HG03045 (cell line): ENCODE data around the gene ARHGEF18.

Experiments used
- ATAC-seq: cut with Tn5 transposase; IDR thresholded peaks from one replicate; pipeline ENCODE4 v1.9.1; 2021; ENCODE audit warnings: mild to moderate bottlenecking, moderate library complexity; ENCODE audit not compliant: unreplicated experiment

The ARHGEF18 gene

DNA sequence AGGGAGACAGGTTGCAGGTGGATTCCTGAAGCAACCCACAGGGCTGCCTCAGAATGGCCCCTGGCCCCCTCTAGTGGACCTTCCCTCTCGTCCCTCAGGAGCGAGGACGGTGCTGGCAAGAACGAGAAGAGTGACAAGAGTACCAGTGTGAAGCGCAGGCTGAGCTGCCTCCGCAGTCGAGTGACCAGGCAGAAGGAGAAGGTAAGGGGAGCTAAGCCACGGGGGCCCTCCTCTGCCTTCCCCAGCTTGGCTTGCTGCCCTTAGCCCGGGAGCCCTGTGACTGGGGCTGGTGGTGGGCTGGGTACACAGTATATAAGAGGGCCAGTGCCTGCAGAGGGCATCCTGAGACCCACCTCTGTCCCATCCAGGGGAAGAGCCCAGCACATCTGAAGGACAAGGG is 34.0 kb downstream of the ARHGEF18 start:
- ATAC-seq, result no peak

DNA sequence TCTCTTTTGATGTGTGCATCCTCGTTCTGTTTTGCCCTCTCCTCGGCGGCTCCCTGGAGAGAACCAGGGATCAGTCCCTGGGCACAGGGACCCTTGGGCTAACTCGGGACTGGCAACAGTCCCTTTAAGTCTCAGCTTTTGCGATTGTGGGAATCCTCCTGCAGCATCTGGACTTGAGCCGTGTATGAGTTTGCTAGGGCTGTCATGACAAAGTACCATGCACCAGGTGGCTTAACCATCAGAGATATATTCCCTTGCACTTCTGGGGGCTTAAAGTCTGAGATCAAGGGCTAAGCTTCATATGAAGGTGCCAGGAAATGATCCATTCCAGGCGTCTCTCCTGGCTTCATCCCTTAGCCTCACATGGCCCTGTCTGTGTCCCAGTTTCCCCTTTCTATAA is 34.5 kb downstream of the ARHGEF18 start:
- no peak for ATAC-seq

DNA sequence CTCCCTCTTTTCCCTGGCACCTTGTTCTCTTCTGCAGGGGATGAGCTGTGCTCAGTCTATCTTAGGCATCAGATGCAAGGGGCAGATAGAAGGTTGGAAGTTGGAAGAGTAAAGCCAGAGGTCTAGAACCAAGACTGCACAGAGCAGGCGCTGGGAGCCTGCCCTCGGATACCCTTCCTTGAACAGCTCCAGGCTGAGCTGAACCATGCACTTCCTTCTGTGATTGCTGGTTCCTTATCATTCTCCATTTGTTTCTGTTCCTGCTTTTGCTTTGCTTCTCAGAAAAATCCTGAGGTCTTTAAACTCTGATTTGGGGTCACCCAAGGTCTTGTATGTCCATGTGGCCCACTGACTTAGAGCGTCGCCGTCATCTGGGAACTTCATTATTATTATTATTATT is 36.3 kb downstream of the ARHGEF18 start:
- no peak for ATAC-seq

DNA sequence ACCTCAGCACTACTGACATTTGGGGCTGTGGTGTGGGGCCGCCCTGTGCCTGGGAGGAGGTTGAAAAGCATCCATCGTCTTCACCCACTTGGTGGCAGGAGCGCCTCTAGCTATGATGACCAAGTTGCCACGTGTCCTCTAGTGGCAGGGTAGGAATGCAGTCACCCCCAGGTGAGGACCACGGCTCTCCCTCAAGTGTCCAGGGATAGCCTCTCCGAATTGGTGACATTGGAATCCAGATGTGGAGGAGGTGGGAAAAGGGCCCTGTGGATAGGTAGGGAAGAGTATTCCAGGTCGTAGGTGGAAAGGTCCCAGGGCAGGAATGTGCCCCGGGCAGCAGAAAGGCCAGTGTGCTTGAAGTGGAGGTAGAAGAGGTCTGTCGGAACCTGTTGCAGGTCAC is 37.6 kb downstream of the ARHGEF18 start:
- no peak for ATAC-seq

DNA sequence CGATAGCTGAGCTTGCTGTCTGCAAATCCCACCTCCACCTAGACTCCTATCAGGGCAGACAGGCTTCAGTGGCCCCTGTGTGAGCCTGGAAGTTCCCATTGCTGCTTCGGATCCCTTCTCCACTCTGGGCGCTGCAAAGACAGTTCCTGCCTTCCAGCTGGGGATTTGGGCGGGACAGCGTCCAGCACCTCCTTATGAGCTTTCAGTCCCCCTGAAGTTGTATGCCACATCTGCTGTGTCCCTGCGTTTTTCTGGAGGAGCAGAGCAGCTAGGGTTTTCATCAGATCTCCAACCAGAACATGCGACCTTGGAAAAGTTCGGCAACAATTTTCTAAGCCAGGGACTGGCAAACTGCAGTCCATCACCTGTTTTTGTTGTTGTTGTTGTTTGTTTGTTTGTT is 38.0 kb downstream of the ARHGEF18 start:
- ATAC-seq, result no peak

DNA sequence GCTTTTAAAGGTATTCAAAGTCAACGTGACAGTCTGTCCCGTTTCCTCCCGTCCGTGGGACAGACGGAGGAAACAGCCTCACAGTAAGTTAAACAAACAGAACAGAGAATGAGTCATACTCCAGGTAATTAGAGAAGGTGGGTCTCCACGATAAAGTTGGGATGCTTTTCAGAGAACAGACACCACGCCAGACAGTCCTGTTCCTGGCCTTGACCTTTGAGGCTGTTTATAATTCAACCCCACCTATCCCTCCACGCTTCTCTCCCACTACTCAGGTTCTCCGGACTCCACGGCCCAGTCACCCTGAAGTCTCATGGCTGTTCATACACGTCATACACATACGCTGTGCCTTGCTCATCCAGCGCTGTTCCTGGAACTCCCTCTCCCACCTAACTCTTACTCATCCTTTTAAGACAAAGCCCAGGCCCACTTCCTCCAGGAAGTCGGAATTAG is 42.5 kb downstream of the ARHGEF18 start:
- ATAC-seq, result no peak

DNA sequence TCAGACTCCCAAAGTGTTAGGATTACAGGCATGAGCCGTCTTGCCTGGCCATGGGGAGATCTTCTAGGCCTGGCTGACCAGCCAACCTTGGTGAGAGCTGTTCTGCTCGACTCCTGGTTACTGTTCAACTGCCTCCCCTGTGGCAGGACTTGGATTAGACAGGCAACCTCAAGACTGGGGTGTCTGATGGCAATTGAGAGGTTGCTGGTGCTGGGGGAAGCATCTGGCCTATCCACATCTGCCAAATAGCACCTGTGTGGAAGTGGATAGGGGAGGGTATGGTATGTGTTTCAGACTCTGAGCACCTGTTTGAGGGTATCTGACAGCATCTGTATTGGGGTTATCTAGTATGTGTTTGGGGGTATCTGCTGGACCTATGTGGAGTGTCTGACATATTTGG is 44.7 kb downstream of the ARHGEF18 start:
- no peak for ATAC-seq

DNA sequence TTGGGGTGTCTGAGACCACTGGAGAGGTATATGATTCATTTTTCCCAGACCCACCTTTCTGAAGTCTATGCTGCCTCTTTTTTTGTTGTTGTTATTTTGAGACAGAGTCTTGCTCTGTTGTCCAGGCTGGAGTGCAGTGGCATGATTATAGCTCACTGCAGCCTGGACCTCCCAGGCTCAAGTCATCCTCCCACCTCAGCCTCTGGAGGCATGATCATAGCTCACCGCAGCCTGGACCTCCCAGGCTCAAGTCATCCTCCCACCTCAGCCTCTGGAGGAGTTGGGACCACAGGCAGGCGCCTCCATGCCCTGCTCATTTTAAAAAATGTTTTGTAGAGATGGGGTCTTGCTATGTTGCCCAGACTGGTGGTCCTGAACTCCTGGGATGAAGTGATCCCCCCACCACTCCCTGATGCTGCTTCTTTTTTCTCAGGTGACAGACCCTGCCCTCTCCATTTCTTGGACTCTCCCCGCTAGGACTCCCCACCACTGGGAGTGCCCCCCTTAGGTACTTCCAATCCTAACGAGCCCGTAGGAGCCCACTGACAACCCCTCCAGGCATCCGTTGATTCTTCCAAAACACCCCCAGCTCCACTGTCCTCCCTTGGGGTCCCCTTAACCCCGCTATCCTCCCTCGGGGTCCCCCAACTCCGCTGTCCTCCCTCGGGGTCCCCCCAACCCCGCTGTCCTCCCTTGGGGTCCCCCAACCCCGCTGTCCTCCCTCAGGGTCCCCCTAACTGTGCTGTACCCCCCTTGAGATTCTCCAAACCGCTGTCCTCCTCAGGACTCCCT is 45.4 kb downstream of the ARHGEF18 start:
- no peak for ATAC-seq

DNA sequence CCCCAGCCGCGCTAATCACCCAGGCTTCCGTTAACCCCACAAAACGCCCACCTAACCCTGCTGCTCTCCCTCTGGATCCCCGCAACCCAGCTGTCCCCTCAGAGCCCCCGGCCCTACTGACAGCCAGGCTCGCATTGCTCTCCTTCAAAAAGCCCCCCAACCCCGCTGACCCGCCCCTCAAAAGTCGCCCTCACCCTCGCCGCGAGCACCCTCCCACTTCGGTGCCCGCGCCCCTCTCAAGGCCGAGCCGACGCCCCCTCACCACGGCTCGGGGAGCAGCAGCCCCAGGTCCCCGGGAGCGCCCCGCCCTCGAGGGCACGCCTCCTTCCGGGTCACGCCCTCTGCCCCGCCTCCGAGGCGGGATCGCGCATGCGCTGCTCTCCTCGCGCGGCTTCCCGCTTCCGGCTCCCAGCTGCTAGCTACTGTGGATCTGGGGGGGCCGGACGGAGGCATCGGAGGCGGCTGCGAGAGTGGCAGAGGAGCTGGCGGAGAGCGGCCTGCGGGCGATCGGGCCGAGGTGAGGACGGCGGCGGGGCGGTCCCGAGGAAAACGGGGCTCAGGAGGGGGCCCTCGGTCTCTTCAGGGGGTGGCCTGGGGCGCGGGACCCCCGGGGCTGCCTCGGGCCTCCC is 46.1 kb downstream of the ARHGEF18 start:
- peak; percentile 76 for ATAC-seq

DNA sequence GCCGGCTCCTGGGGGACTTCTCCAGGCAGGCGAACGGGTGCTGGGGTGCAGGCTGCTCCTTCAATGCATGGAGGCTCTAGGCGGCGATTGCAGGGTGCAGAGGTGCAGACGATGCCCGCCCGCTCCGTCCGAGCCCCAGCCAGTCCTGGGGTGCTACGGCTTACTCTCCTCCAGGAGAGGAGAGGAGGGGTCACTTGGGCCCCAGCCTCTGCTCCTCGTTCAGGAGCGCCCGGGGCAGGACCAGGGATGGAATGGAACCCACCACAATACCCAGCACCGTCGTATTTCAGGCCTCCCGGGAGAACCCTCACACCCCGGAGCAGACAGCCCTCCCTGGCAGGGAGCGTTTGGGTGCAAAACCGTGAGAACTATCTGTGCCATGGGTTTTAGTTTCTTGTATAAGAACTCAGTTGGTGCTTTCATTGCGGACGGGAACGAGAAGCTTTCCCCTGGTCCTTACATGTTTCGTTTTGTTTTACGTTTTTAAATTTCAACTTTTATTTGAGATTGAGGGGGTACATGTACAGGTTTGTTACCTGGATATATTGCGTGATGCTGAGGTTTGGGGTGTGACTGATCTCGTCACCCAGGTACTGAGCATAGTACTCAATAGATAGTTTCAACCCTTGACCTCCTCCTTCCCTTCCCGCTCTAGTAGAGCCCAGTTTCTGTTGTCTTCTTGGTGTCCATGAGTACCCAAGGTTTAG is 46.8 kb downstream of the ARHGEF18 start:
- ATAC-seq, result peak; percentile 23

DNA sequence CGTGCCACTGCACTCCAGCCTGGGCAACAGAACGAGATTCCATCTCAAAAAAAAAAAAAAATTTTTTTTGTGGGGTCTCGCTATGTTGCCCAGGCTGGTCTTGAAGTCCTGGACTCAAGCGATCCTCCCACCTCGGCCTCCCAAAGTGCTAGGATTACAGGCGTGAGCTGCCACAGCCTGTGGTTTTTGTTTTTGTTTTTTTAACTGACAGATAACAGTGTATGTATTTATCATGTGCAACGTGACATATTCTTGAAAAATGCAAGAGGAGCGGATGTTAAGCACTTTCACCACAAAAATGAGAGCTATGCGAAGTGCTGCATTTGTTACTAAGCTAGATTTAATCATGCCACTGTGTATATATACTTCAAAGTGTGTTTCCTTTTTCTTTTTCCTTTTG is 49.0 kb downstream of the ARHGEF18 start:
- ATAC-seq, result no peak
